H9 (cell line): Measurements from ENCODE around the gene MDH2. TPM values are rescaled to one million over a fixed set of nuclear protein-coding genes. Genes with fewer than 3 reads are reported as not detected.

Experiments used
- DNase-seq: peaks from one replicate; pipeline ENCODE4 v3.0.0-alpha.2; 2017
- H2AFZ ChIP-seq: one replicate; pipeline ENCODE4 v1.6.1; 2013; ENCODE audit warnings: mild to moderate bottlenecking, low read length, control low read depth, moderate library complexity
- H2AK5ac ChIP-seq: 2 replicates; pipeline ENCODE4 v1.6.1; 2013; ENCODE audit warnings: low read length, control low read depth, mixed read lengths; ENCODE audit not compliant: insufficient read length
- H2BK120ac ChIP-seq: one replicate; pipeline ENCODE4 v1.6.1; 2013; ENCODE audit warnings: low read depth, mild to moderate bottlenecking, low read length, control low read depth, inconsistent platforms; ENCODE audit not compliant: poor library complexity, severe bottlenecking
- H2BK12ac ChIP-seq: 2 replicates; pipeline ENCODE4 v1.6.1; 2013; ENCODE audit warnings: low read length, control low read depth, mixed read lengths, low read depth; ENCODE audit not compliant: insufficient read length
- H2BK15ac ChIP-seq: 2 replicates; pipeline ENCODE4 v1.6.1; 2013; ENCODE audit warnings: low read depth, low read length, control low read depth
- H2BK20ac ChIP-seq: one replicate; pipeline ENCODE4 v1.6.1; 2013; ENCODE audit warnings: low read depth, mild to moderate bottlenecking, low read length, control low read depth, inconsistent platforms; ENCODE audit not compliant: poor library complexity, severe bottlenecking
- H2BK5ac ChIP-seq: 2 replicates; pipeline ENCODE4 v1.6.1; 2013; ENCODE audit warnings: low read length, control low read depth, mixed read lengths; ENCODE audit not compliant: insufficient read length
- H3K14ac ChIP-seq: 2 replicates; pipeline ENCODE4 v1.6.1; 2013; ENCODE audit warnings: low read length, control low read depth; ENCODE audit not compliant: insufficient read depth
- H3K18ac ChIP-seq: 2 replicates; pipeline ENCODE4 v1.6.1; 2013; ENCODE audit warnings: low read depth, mild to moderate bottlenecking, mixed read lengths, low read length, control low read depth; ENCODE audit not compliant: insufficient read length
- H3K23ac ChIP-seq: 2 replicates; pipeline ENCODE4 v1.6.1; 2013; ENCODE audit warnings: low read length, control low read depth, mixed read lengths, low read depth; ENCODE audit not compliant: insufficient read length
- H3K23me2 ChIP-seq: 2 replicates; pipeline ENCODE4 v1.6.1; 2013; ENCODE audit warnings: low read depth, mild to moderate bottlenecking, mixed read lengths, low read length, control low read depth; ENCODE audit not compliant: insufficient read length, poor library complexity, severe bottlenecking
- H3K27ac ChIP-seq: 2 replicates; pipeline ENCODE4 v1.5.1; 2013; ENCODE audit warnings: low read length, control low read depth, mixed read lengths, low read depth; ENCODE audit not compliant: insufficient read length
- H3K27me3 ChIP-seq: 2 replicates; pipeline ENCODE4 v1.6.1; 2013; ENCODE audit warnings: low read length, control low read depth, inconsistent platforms; ENCODE audit not compliant: insufficient read depth
- H3K4ac ChIP-seq: 2 replicates; pipeline ENCODE4 v1.6.1; 2013; ENCODE audit warnings: low read depth, mild to moderate bottlenecking, control low read depth, inconsistent platforms, low read length, moderate library complexity
- H3K4me1 ChIP-seq: 2 replicates; pipeline ENCODE4 v1.6.1; 2013; ENCODE audit warnings: low read length, control low read depth, inconsistent platforms; ENCODE audit not compliant: insufficient read depth
- H3K4me2 ChIP-seq: 2 replicates; pipeline ENCODE4 v1.6.1; 2013; ENCODE audit warnings: low read length, control low read depth, mixed read lengths; ENCODE audit not compliant: insufficient read length, insufficient read depth
- H3K56ac ChIP-seq: 2 replicates; pipeline ENCODE4 v1.6.1; 2013; ENCODE audit warnings: low read depth, mild to moderate bottlenecking, mixed read lengths, low read length, control low read depth; ENCODE audit not compliant: insufficient read length
- H3K79me1 ChIP-seq: 2 replicates; pipeline ENCODE4 v1.6.1; 2013; ENCODE audit warnings: low read depth, mild to moderate bottlenecking, moderate library complexity, low read length, control low read depth, inconsistent platforms; ENCODE audit not compliant: insufficient read depth, poor library complexity, severe bottlenecking
- H3K79me2 ChIP-seq: 2 replicates; pipeline ENCODE4 v1.6.1; 2013; ENCODE audit warnings: low read length, control low read depth, inconsistent platforms; ENCODE audit not compliant: insufficient read depth
- H3K9ac ChIP-seq: 2 replicates; pipeline ENCODE4 v1.6.1; 2013; ENCODE audit warnings: low read length, control low read depth, mixed read lengths; ENCODE audit not compliant: insufficient read length; ENCODE audit errors: extremely low read depth
- H3K9me3 ChIP-seq: one replicate; pipeline ENCODE4 v1.6.1; 2013; ENCODE audit warnings: low read depth, low read length, inconsistent platforms; ENCODE audit not compliant: control insufficient read depth
- H3T11ph ChIP-seq: one replicate; pipeline ENCODE4 v1.6.1; 2013; ENCODE audit warnings: mild to moderate bottlenecking, low read length, control low read depth, inconsistent platforms
- H4K20me1 ChIP-seq: one replicate; pipeline ENCODE4 v1.6.1; 2013; ENCODE audit not compliant: control insufficient read depth, insufficient read length, insufficient read depth
- H4K5ac ChIP-seq: 2 replicates; pipeline ENCODE4 v1.6.1; 2013; ENCODE audit warnings: low read depth, mild to moderate bottlenecking, mixed read lengths, low read length, control low read depth; ENCODE audit not compliant: insufficient read length
- H4K8ac ChIP-seq: replicated peaks from 2 replicates; pipeline ENCODE4 v1.6.1; 2013; ENCODE audit warnings: low read length, control low read depth, mixed read lengths, low read depth; ENCODE audit not compliant: insufficient read length
- H4K91ac ChIP-seq: 2 replicates; pipeline ENCODE4 v1.6.1; 2013; ENCODE audit warnings: low read depth, mild to moderate bottlenecking, moderate library complexity, mixed read lengths, low read length, control low read depth; ENCODE audit not compliant: insufficient read length
- H3K27ac Mint-ChIP-seq, 3 experiments: 2 replicates in 2 of 3; 3 replicates in 1 of 3; pipeline ENCODE4 v1.8.0; 2020 to 2021; ENCODE audit warnings: mixed read lengths in 3 of 3, mild to moderate bottlenecking in 1 of 3, moderate library complexity in 1 of 3
- H3K27me3 Mint-ChIP-seq: 2 replicates; pipeline ENCODE4 v1.8.0; 2021; ENCODE audit warnings: low read depth, mild to moderate bottlenecking, moderate library complexity, mixed read lengths
- H3K36me3 Mint-ChIP-seq, 3 experiments: 2 replicates in 2 of 3; 3 replicates in 1 of 3; pipeline ENCODE4 v1.8.0; 2020 to 2021; ENCODE audit warnings: low read depth in 3 of 3, mixed read lengths in 3 of 3; ENCODE audit not compliant: insufficient read depth in 1 of 3
- H3K4me1 Mint-ChIP-seq, 2 experiments: 2 replicates each; pipeline ENCODE4 v1.8.0; 2020; ENCODE audit warnings: mixed read lengths in 2 of 2
- H3K4me3 Mint-ChIP-seq, 2 experiments: 2 replicates in 1 of 2; 3 replicates in 1 of 2; pipeline ENCODE4 v1.8.0; 2020 to 2021; ENCODE audit warnings: mild to moderate bottlenecking in 2 of 2, mixed read lengths in 2 of 2, moderate library complexity in 1 of 2
- H3K9me3 Mint-ChIP-seq, 2 experiments: 2 replicates in 1 of 2; 3 replicates in 1 of 2; pipeline ENCODE4 v1.8.0; 2020; ENCODE audit warnings: mild to moderate bottlenecking in 2 of 2, mixed read lengths in 2 of 2, moderate library complexity in 1 of 2
- WGBS: extraction: QIAGEN DNeasy Blood & Tissue Kit; methylation state at CpG from one replicate; pipeline ENCODE4 v1.1.7; 2013; ENCODE audit warnings: missing lambda C conversion rate, low lambda C conversion rate, mixed read lengths; ENCODE audit not compliant: insufficient read length; ENCODE audit errors: extremely low coverage; 5-methylcytosine and 5-hydroxymethylcytosine counted together
- total RNA-seq: library from RNA; stranded (reverse); gene quantifications from 2 replicates; pipeline ENCODE4 v1.2.1, GENCODE V29; 2021
- TF ChIP-seq, protein P1 (sequence below): fragments of 200-600 bp; sonication (generic); conservative IDR thresholded peaks from 3 replicates; pipeline ENCODE4 v1.8.0; 2021; ENCODE audit warnings: antibody characterized with exemption, mild to moderate bottlenecking

The MDH2 gene
- total RNA-seq, 1 experiment from 2014 or later = 260 TPM

DNA sequence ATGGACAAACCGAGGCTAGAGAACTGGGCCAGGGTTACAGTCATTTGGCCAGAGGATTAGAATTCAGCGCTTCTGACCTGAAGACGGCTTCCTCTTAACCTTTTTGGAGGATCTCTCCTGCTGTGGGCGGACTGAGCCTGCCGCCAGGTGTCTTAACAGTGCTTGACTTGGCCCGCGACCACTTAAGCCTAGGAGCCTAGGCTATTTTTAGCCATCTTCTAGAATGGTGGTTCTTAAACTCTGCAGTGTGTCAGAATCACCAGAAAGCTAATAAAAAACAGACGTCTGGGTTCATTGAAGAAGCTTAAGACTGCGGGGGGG lies 722 bp downstream of the MDH2 start:
- DNase-seq = peak; percentile 56

More for the DNA sequence above, 722 bp downstream of the MDH2 start:
- H4K8ac ChIP-seq = peak overlapping the region; percentile 84
- H3K4me1 ChIP-seq = peaks cover 5% of the 10 kb centered on the region; the same call in 1 of the 2 replicates
- H3K18ac ChIP-seq = peak overlapping the region; percentile 15
- Mint-ChIP-seq H3K36me3 (peaks cover 27 to 50% (median 37%) of the 10 kb centered on the region in 3 experiments), H3K27ac (peak overlapping the region; percentile 98 to 99 (median 98)), H3K9me3 (no peaks in the 10 kb centered on the region; a peak in 1 of 5 replicates), H3K27me3 (no peaks in the 10 kb centered on the region), H3K4me1 (peaks cover 16 to 18% of the 10 kb centered on the region in 2 experiments), H3K4me3 (peak overlapping the region; percentile 89 to 99)
- H3K79me2 ChIP-seq = peaks cover 34% of the 10 kb centered on the region; the same call in 1 of the 2 replicates
- H4K91ac ChIP-seq = peak overlapping the region; percentile 71
- H3K14ac ChIP-seq = peak overlapping the region; percentile 80
- H3K9me3 ChIP-seq = no peaks in the 10 kb centered on the region
- no CpG with 5 or more reads among the region's 9 CpGs for WGBS
- H2BK15ac ChIP-seq = no peak overlapping the region
- H2BK5ac ChIP-seq = no peak overlapping the region
- no peak overlapping the region for H2AK5ac ChIP-seq
- H3T11ph ChIP-seq = no peak overlapping the region
- H3K27ac ChIP-seq = peak overlapping the region; percentile 34
- peak overlapping the region; percentile 81 for H3K4me2 ChIP-seq
- peak overlapping the region; percentile 74 for H3K56ac ChIP-seq
- H3K79me1 ChIP-seq = peaks cover 4% of the 10 kb centered on the region
- no peak overlapping the region for H2BK120ac ChIP-seq
- H3K27me3 ChIP-seq = no peaks in the 10 kb centered on the region
- no peak overlapping the region for H2AFZ ChIP-seq
- no peak overlapping the region for H3K23ac ChIP-seq
- peak overlapping the region; percentile 97 for H3K9ac ChIP-seq
- no peaks in the 10 kb centered on the region for H4K20me1 ChIP-seq
- H3K4ac ChIP-seq = no peak overlapping the region; the same call in 1 of the 2 replicates
- H4K5ac ChIP-seq = no peak overlapping the region
- no peak overlapping the region for H2BK12ac ChIP-seq
- no peak overlapping the region for H2BK20ac ChIP-seq
- TF ChIP-seq, protein P1, sequence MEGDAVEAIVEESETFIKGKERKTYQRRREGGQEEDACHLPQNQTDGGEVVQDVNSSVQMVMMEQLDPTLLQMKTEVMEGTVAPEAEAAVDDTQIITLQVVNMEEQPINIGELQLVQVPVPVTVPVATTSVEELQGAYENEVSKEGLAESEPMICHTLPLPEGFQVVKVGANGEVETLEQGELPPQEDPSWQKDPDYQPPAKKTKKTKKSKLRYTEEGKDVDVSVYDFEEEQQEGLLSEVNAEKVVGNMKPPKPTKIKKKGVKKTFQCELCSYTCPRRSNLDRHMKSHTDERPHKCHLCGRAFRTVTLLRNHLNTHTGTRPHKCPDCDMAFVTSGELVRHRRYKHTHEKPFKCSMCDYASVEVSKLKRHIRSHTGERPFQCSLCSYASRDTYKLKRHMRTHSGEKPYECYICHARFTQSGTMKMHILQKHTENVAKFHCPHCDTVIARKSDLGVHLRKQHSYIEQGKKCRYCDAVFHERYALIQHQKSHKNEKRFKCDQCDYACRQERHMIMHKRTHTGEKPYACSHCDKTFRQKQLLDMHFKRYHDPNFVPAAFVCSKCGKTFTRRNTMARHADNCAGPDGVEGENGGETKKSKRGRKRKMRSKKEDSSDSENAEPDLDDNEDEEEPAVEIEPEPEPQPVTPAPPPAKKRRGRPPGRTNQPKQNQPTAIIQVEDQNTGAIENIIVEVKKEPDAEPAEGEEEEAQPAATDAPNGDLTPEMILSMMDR = peak; percentile 34; the same call in 2 of the 3 replicates
- H3K23me2 ChIP-seq = peaks cover 7% of the 10 kb centered on the region
